Parathyroid adenoma (tissue), 2 donors: ENCODE data around the gene CBLIF.

ENCODE experiments used
- H2AFZ ChIP-seq: fragments of 300-600 bp; sonication (generic); one replicate; pipeline ENCODE4 v1.7.0; 2017; ENCODE audit warnings: antibody characterized with exemption, mild to moderate bottlenecking
- H3K27ac ChIP-seq: fragments of 300-600 bp; sonication (generic); one replicate; pipeline ENCODE4 v1.7.0; 2017
- H3K27me3 ChIP-seq: fragments of 300-600 bp; sonication (generic); one replicate; pipeline ENCODE4 v1.7.0; 2017; ENCODE audit warnings: low read length; ENCODE audit not compliant: control insufficient read depth, insufficient read depth
- H3K36me3 ChIP-seq: fragments of 300-600 bp; sonication (generic); one replicate; pipeline ENCODE4 v1.7.0; 2017; ENCODE audit warnings: low read length; ENCODE audit not compliant: control insufficient read depth, insufficient read depth
- H3K4me1 ChIP-seq: fragments of 300-600 bp; sonication (generic); one replicate; pipeline ENCODE4 v1.7.0; 2017; ENCODE audit warnings: control low read depth
- H3K4me2 ChIP-seq: fragments of 300-600 bp; sonication (generic); one replicate; pipeline ENCODE4 v1.7.0; 2017; ENCODE audit warnings: low read length
- H3K4me3 ChIP-seq: fragments of 300-600 bp; sonication (generic); one replicate; pipeline ENCODE4 v1.7.0; 2017; ENCODE audit warnings: low read depth, low read length
- H3K79me2 ChIP-seq: fragments of 300-600 bp; sonication (generic); one replicate; pipeline ENCODE4 v1.7.0; 2017; ENCODE audit warnings: control low read depth
- H3K9ac ChIP-seq: fragments of 300-600 bp; sonication (generic); one replicate; pipeline ENCODE4 v1.7.0; 2017; ENCODE audit warnings: mild to moderate bottlenecking
- H3K9me3 ChIP-seq: fragments of 300-600 bp; sonication (generic); one replicate; pipeline ENCODE4 v1.7.0; 2017; ENCODE audit warnings: low read length; ENCODE audit not compliant: control insufficient read depth
- CTCF ChIP-seq: fragments of 300-600 bp; sonication (generic); IDR thresholded peaks from one replicate; pipeline ENCODE4 v1.7.0; 2017; ENCODE audit warnings: antibody characterized with exemption, mild to moderate bottlenecking
- donor health status: primary hyperparathyroidism.

The CBLIF gene

GRCh38 chr11:59801981-59802638 lies 43.2 kb downstream of the CBLIF start:
- no peak for TF ChIP-seq CTCF
- Histone ChIP-seq H3K9me3 (no peaks in the 10 kb centered on the region), H3K36me3 (no peaks in the 10 kb centered on the region), H3K4me2 (no peak overlapping the region), H3K4me1 (no peaks in the 10 kb centered on the region), H3K4me3 (no peak overlapping the region), H3K27ac (no peak overlapping the region), H3K79me2 (no peaks in the 10 kb centered on the region), H3K27me3 (no peaks in the 10 kb centered on the region), H3K9ac (no peak overlapping the region), H2AFZ (no peak overlapping the region)

GRCh38 chr11:59801160-59801706 lies 44.1 kb downstream of the CBLIF start:
- no peaks in the 10 kb centered on the region for H3K79me2 ChIP-seq
- H3K4me3 ChIP-seq, result no peak overlapping the region
- H2AFZ ChIP-seq, result no peak overlapping the region
- H3K4me2 ChIP-seq, result no peak overlapping the region
- H3K36me3 ChIP-seq, result no peaks in the 10 kb centered on the region
- no peaks in the 10 kb centered on the region for H3K9me3 ChIP-seq
- no peaks in the 10 kb centered on the region for H3K4me1 ChIP-seq
- H3K27me3 ChIP-seq, result no peaks in the 10 kb centered on the region
- TF ChIP-seq CTCF, result no peak
- no peak overlapping the region for H3K9ac ChIP-seq
- no peak overlapping the region for H3K27ac ChIP-seq

GRCh38 chr11:59800390-59801025 lies 44.8 kb downstream of the CBLIF start:
- no peaks in the 10 kb centered on the region for H3K4me1 ChIP-seq
- no peaks in the 10 kb centered on the region for H3K79me2 ChIP-seq
- no peak for TF ChIP-seq CTCF
- no peak overlapping the region for H3K9ac ChIP-seq
- no peak overlapping the region for H3K4me2 ChIP-seq
- no peak overlapping the region for H3K27ac ChIP-seq
- no peak overlapping the region for H2AFZ ChIP-seq
- H3K4me3 ChIP-seq, result no peak overlapping the region
- no peaks in the 10 kb centered on the region for H3K27me3 ChIP-seq
- H3K36me3 ChIP-seq, result no peaks in the 10 kb centered on the region
- H3K9me3 ChIP-seq, result no peaks in the 10 kb centered on the region

GRCh38 chr11:59794417-59794816 lies 50.9 kb downstream of the CBLIF start:
- Histone ChIP-seq H3K27me3 (no peaks in the 10 kb centered on the region), H3K36me3 (no peaks in the 10 kb centered on the region)

More at GRCh38 chr11:59794417-59794816, 50.9 kb downstream of the CBLIF start:
- no peak overlapping the region for H3K4me2 ChIP-seq
- no peak overlapping the region for H3K9ac ChIP-seq
- H3K4me1 ChIP-seq, result no peaks in the 10 kb centered on the region
- no peaks in the 10 kb centered on the region for H3K9me3 ChIP-seq
- no peak overlapping the region for H3K27ac ChIP-seq
- H3K4me3 ChIP-seq, result no peak overlapping the region
- no peak for TF ChIP-seq CTCF
- H3K79me2 ChIP-seq, result no peaks in the 10 kb centered on the region
- no peak overlapping the region for H2AFZ ChIP-seq
